MM.1S (cell line): ENCODE results near the gene POLR2E.

ENCODE experiments used
- DNase-seq: peaks from one replicate; pipeline ENCODE4 v3.0.0-alpha.2; 2015
- H2AFZ ChIP-seq: fragments of 300-600 bp; sonication (generic); 2 replicates; pipeline ENCODE4 v1.6.0; 2016; ENCODE audit warnings: antibody characterized with exemption, low read length
- H3F3A ChIP-seq: fragments of 300-600 bp; sonication (generic); 2 replicates; pipeline ENCODE4 v1.6.1; 2016; ENCODE audit warnings: mild to moderate bottlenecking, antibody characterized with exemption, low read length, moderate library complexity, mixed read lengths; ENCODE audit not compliant: insufficient read depth
- H3K27ac ChIP-seq: fragments of 300-600 bp; sonication (generic); 2 replicates; pipeline ENCODE4 v1.5.1; 2016; ENCODE audit warnings: mild to moderate bottlenecking, low read length
- H3K27me3 ChIP-seq: fragments of 300-600 bp; sonication (generic); replicated peaks from 2 replicates; pipeline ENCODE4 v1.6.0; 2016; ENCODE audit warnings: low read length; ENCODE audit not compliant: insufficient read depth
- H3K36me3 ChIP-seq: fragments of 300-600 bp; sonication (generic); replicated peaks from 2 replicates; pipeline ENCODE4 v1.6.1; 2016; ENCODE audit warnings: mild to moderate bottlenecking, low read length, mixed read lengths; ENCODE audit not compliant: insufficient read depth
- H3K4me1 ChIP-seq: fragments of 300-600 bp; sonication (generic); 2 replicates; pipeline ENCODE4 v1.6.1; 2016; ENCODE audit warnings: low read length, mixed read lengths
- H3K4me2 ChIP-seq: fragments of 300-600 bp; sonication (generic); 2 replicates; pipeline ENCODE4 v1.6.0; 2016; ENCODE audit warnings: low read depth, low read length
- H3K4me3 ChIP-seq: fragments of 300-600 bp; sonication (generic); 2 replicates; pipeline ENCODE4 v1.5.1; 2016; ENCODE audit warnings: low read length, mixed read lengths
- H3K79me2 ChIP-seq: fragments of 300-600 bp; sonication (generic); 2 replicates; pipeline ENCODE4 v1.6.1; 2016; ENCODE audit warnings: mixed run types, low read length, mixed read lengths
- H3K9ac ChIP-seq: fragments of 300-600 bp; sonication (generic); 2 replicates; pipeline ENCODE4 v1.6.1; 2016; ENCODE audit warnings: low read length, mixed read lengths
- H3K9me2 ChIP-seq: fragments of 300-600 bp; sonication (generic); replicated peaks from 2 replicates; pipeline ENCODE4 v1.6.1; 2016; ENCODE audit warnings: mild to moderate bottlenecking, low read length, mixed read lengths; ENCODE audit not compliant: insufficient read depth
- H3K9me3 ChIP-seq: fragments of 300-600 bp; sonication (generic); replicated peaks from 2 replicates; pipeline ENCODE4 v1.6.1; 2016; ENCODE audit warnings: mild to moderate bottlenecking, low read length, mixed read lengths; ENCODE audit not compliant: insufficient read depth
- H4K20me1 ChIP-seq: fragments of 300-600 bp; sonication (generic); 2 replicates; pipeline ENCODE4 v1.6.1; 2016; ENCODE audit warnings: mild to moderate bottlenecking, low read length, moderate library complexity, mixed read lengths; ENCODE audit not compliant: insufficient read depth
- CTCF ChIP-seq: fragments of 300-600 bp; sonication (generic); IDR thresholded peaks from 2 replicates; pipeline ENCODE4 v1.5.1; 2016; ENCODE audit warnings: antibody characterized with exemption, low read length, mixed read lengths
- EZH2 ChIP-seq: fragments of 300-600 bp; sonication (generic); optimal IDR thresholded peaks from 2 replicates; pipeline ENCODE3; 2017; ENCODE audit warnings: low read depth, mild to moderate bottlenecking, antibody characterized with exemption, low read length, mixed read lengths
- EZH2phosphoT487 ChIP-seq: fragments of 300-600 bp; sonication (generic); IDR thresholded peaks from 2 replicates; pipeline ENCODE4 v1.6.1; 2018; ENCODE audit warnings: antibody characterized with exemption, low read length

The POLR2E gene

GRCh38 chr19:1122021-1122971 is 27.1 kb upstream of the POLR2E start:
- no peaks in the 10 kb centered on the region for H3K27me3 ChIP-seq
- H3K9me2 ChIP-seq = no peaks in the 10 kb centered on the region
- no peaks in the 10 kb centered on the region for H3K9me3 ChIP-seq
- no peaks in the 10 kb centered on the region for H3F3A ChIP-seq
- H3K4me2 ChIP-seq = no peak overlapping the region
- TF ChIP-seq EZH2 (no peak), EZH2phosphoT487 (no peak), CTCF (no peak)
- no peaks in the 10 kb centered on the region for H4K20me1 ChIP-seq
- DNase-seq = no peak
- no peak overlapping the region for H3K4me3 ChIP-seq
- H3K4me1 ChIP-seq = no peaks in the 10 kb centered on the region
- H3K36me3 ChIP-seq = peaks cover 12% of the 10 kb centered on the region
- no peak overlapping the region for H3K9ac ChIP-seq
- no peak overlapping the region for H3K27ac ChIP-seq
- H3K79me2 ChIP-seq = peaks cover 20% of the 10 kb centered on the region
- H2AFZ ChIP-seq = no peak overlapping the region

- TF ChIP-seq EZH2 (no peak), EZH2phosphoT487 (no peak), CTCF (no peak)
- peaks cover 12% of the 10 kb centered on the region for H3K36me3 ChIP-seq
- H2AFZ ChIP-seq = no peak overlapping the region
- H3F3A ChIP-seq = no peaks in the 10 kb centered on the region
- DNase-seq = no peak
- H3K9ac ChIP-seq = no peak overlapping the region
- H3K4me2 ChIP-seq = no peak overlapping the region
- no peak overlapping the region for H3K27ac ChIP-seq
- no peaks in the 10 kb centered on the region for H3K9me3 ChIP-seq
- H3K4me1 ChIP-seq = no peaks in the 10 kb centered on the region
- H3K4me3 ChIP-seq = no peak overlapping the region
- peaks cover 15% of the 10 kb centered on the region for H3K79me2 ChIP-seq
- no peaks in the 10 kb centered on the region for H4K20me1 ChIP-seq
- H3K27me3 ChIP-seq = no peaks in the 10 kb centered on the region
- H3K9me2 ChIP-seq = no peaks in the 10 kb centered on the region
These were observed 26.2 kb upstream of the POLR2E start for GRCh38 chr19:1121395-1121794.

GRCh38 chr19:1119475-1120217 is 24.5 kb upstream of the POLR2E start:
- Histone ChIP-seq H3K9ac (no peak overlapping the region), H3K4me1 (no peaks in the 10 kb centered on the region), H3K79me2 (peaks cover 7% of the 10 kb centered on the region), H3K9me3 (no peaks in the 10 kb centered on the region), H3K27ac (no peak overlapping the region), H3K4me3 (no peak overlapping the region), H4K20me1 (no peaks in the 10 kb centered on the region), H3K36me3 (peaks cover 12% of the 10 kb centered on the region), H3K4me2 (no peak overlapping the region), H3K9me2 (no peaks in the 10 kb centered on the region), H2AFZ (no peak overlapping the region), H3K27me3 (no peaks in the 10 kb centered on the region), H3F3A (no peaks in the 10 kb centered on the region)
- TF ChIP-seq CTCF = no peak
- TF ChIP-seq EZH2phosphoT487 = no peak
- no peak for TF ChIP-seq EZH2
- DNase-seq = no peak
